Prostate gland (tissue), 2 donors: ENCODE data around the gene ZFHX3. TPM values are rescaled to one million over a fixed set of nuclear protein-coding genes. Genes with fewer than 3 reads are reported as not detected.

Source experiments
- DNase-seq: peaks from one replicate; pipeline ENCODE4 v3.0.0-alpha.2; 2019; ENCODE audit warnings: low spot score
- H3K27ac ChIP-seq, 2 donors: fragments of 200-600 bp; sonication (generic); 2 replicates each; pipeline ENCODE4 v1.5.1; 2017 to 2019
- H3K27me3 ChIP-seq: fragments of 200-600 bp; sonication (generic); replicated peaks from 2 replicates; pipeline ENCODE4 v1.5.1; 2019; ENCODE audit not compliant: insufficient read depth
- H3K36me3 ChIP-seq, 2 donors: fragments of 200-600 bp; sonication (generic); 1 replicate in 1 of 2; 2 replicates in 1 of 2; pipeline versions ENCODE4 v1.5.1 to v1.8.1; 2017 to 2019
- H3K4me1 ChIP-seq: fragments of 200-600 bp; sonication (generic); replicated peaks from 2 replicates; pipeline ENCODE4 v1.5.1; 2019
- H3K4me3 ChIP-seq, 2 donors: fragments of 200-600 bp; sonication (generic); 2 replicates each; pipeline ENCODE4 v1.5.1; 2017 to 2019
- H3K9me3 ChIP-seq: fragments of 200-600 bp; sonication (generic); 2 replicates; pipeline ENCODE4 v1.5.1; 2017
- CTCF ChIP-seq, 4 experiments: fragments of 200-600 bp in 2 of 4; fragments of 450-650 bp in 2 of 4; sonication (generic) in 2 of 4; IDR thresholded peaks; 1 replicate in 3 of 4; 2 replicates in 1 of 4; pipeline ENCODE4 v1.5.1; 2016 to 2019; ENCODE audit warnings: antibody characterized with exemption in 4 of 4, mild to moderate bottlenecking in 2 of 4, moderate library complexity in 2 of 4
- POLR2A ChIP-seq: fragments of 450-650 bp; IDR thresholded peaks from one replicate; pipeline ENCODE4 v1.6.1; 2016; ENCODE audit warnings: antibody characterized with exemption, mild to moderate bottlenecking
- POLR2AphosphoS5 ChIP-seq: sonication (generic); formaldehyde crosslinking; IDR thresholded peaks from one replicate; pipeline ENCODE4 v1.6.1; 2017; ENCODE audit warnings: antibody characterized with exemption
- WGBS: methylation state at CpG from one replicate; pipeline ENCODE4 v1.1.5; 2018; 5-methylcytosine and 5-hydroxymethylcytosine counted together
- intact Hi-C: fragments of 100-400 bp; cut with DNase I; formaldehyde crosslinking; loops from one replicate; pipeline ENCODE4 v1.14.2; 2022
- total RNA-seq, 2 donors: library from RNA; depleted of rRNA; stranded (reverse); fragments of >200 nt; gene quantifications; one replicate each; pipeline ENCODE4 v1.1.0, GENCODE V29; 2016

ZFHX3 gene
- total RNA-seq, 2 donors from 2014 or later, result 51.1 to 53.9 TPM

- Histone ChIP-seq H3K9me3 (no peaks in the 10 kb centered on the region), H3K36me3 (no peaks in the 10 kb centered on the region), H3K4me1 (peaks cover 25% of the 10 kb centered on the region), H3K4me3 (no peak overlapping the region), H3K27ac (peak overlapping the region; percentile 65 to 70), H3K27me3 (no peaks in the 10 kb centered on the region)
- TF ChIP-seq CTCF (IDR thresholded peaks at IDR 0.05), result no peak
- TF ChIP-seq POLR2AphosphoS5, result no peak
- no peak for TF ChIP-seq POLR2A
- WGBS, result 49% methylated on average over 5 of the region's 5 CpGs
- intact Hi-C loops, result no loop called here
- DNase-seq, result no peak
Observed at GRCh38 chr16:73017321-73017720, 30.6 kb downstream of the ZFHX3 start.

- WGBS, result 44% methylated on average over 2 of the region's 2 CpGs
- H3K4me3 ChIP-seq, result no peak overlapping the region
- H3K27me3 ChIP-seq, result no peaks in the 10 kb centered on the region
- H3K9me3 ChIP-seq, result no peaks in the 10 kb centered on the region
- intact Hi-C loops, result no loop called here
- peak overlapping the region; percentile 65 to 70 for H3K27ac ChIP-seq
- no peak for DNase-seq
- H3K36me3 ChIP-seq, result no peaks in the 10 kb centered on the region
- peaks cover 25% of the 10 kb centered on the region for H3K4me1 ChIP-seq
- no peak for TF ChIP-seq POLR2AphosphoS5
- TF ChIP-seq CTCF (IDR thresholded peaks at IDR 0.05), result no peak
- no peak for TF ChIP-seq POLR2A
Observed at GRCh38 chr16:73016488-73016830, 31.5 kb downstream of the ZFHX3 start.

DNA sequence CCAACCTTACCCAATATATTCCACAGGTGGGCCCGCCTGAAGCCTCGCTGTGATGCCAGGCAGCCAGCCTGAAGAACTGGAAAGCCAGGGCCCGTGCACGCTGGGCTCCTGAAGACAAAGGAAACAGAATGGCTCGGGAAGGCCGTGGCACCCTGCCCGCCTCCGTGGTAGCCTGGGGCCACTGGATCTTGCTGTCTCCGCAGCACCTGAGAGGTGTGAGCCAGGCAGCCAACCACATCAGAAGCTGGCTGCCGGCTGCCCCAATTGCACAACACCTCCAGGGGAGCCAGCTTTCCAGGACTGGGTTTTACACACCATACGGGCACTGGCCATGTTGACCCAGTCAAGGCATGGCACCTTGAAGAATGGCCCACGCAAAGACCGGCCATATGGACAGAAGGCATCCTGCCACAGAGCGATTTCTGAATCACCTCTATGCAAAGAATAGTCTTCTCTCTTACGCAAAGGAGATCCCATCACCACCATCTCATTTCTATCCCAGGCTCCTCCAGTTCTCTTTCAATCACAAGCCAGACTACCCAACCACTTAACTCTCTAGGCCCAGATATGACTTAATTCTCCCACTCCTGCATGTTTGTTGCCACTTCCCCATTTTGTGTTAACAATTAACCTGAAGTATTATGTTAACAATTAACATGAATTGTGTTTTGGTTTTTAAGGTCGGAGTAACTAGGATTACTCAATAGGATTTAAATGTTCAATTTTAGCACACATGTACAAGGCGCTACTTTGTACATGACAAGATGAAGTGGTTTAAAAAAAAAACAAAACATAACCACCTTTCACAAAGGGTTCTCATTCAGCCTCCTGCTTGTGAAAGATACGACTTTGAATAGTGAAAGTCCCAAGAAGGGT lies 32.1 kb downstream of the ZFHX3 start:
- WGBS, result 53% methylated on average over 18 of the region's 18 CpGs
- TF ChIP-seq POLR2AphosphoS5, result peak; percentile 80
- no peak for TF ChIP-seq POLR2A
- H3K27ac ChIP-seq, result peak overlapping the region; percentile 65 to 70
- H3K4me1 ChIP-seq, result peaks cover 25% of the 10 kb centered on the region
- intact Hi-C loops, result no loop called here
- H3K9me3 ChIP-seq, result no peaks in the 10 kb centered on the region
- no peak overlapping the region for H3K4me3 ChIP-seq
- no peaks in the 10 kb centered on the region for H3K27me3 ChIP-seq
- no peaks in the 10 kb centered on the region for H3K36me3 ChIP-seq
- peak; percentile 97 for DNase-seq

- 98% methylated on average over 3 of the region's 3 CpGs for WGBS
- intact Hi-C loops, result no loop called here
- no peak for TF ChIP-seq POLR2A
- no peak for TF ChIP-seq CTCF (IDR thresholded peaks at IDR 0.05)
- TF ChIP-seq POLR2AphosphoS5, result no peak
Observed at GRCh38 chr16:73014768-73015167, 33.2 kb downstream of the ZFHX3 start.

DNA sequence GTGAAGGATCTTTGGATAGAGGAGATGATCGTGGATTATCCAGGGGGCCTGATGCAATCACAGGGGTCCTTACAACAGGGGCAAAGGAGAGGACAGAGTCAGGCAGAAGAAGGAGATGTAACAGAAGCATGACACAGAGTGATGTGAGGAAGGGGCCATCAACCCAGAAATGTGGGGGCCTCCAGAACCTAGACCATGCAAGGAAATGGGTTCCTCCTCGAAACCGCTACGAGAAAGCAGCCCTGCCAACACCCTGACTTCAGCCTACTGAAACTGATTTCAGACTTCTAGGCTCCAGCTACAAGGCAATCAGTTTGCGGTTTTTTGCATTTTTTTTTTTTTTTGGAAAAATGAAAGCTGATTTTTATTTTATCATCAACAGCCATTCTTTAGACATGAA lies 34.0 kb downstream of the ZFHX3 start:
- Histone ChIP-seq H3K27ac (no peak overlapping the region), H3K9me3 (no peaks in the 10 kb centered on the region), H3K36me3 (no peaks in the 10 kb centered on the region), H3K4me1 (peaks cover 20% of the 10 kb centered on the region), H3K4me3 (no peak overlapping the region), H3K27me3 (no peaks in the 10 kb centered on the region)
- WGBS, result 93% methylated on average over 5 of the region's 5 CpGs
- TF ChIP-seq POLR2AphosphoS5, result no peak
- TF ChIP-seq POLR2A, result no peak
- TF ChIP-seq CTCF (IDR thresholded peaks at IDR 0.05), result no peak
- intact Hi-C loops, result no loop called here
- DNase-seq, result no peak

More at GRCh38 chr16:73014768-73015167, 33.2 kb downstream of the ZFHX3 start:
- Histone ChIP-seq H3K4me3 (no peak overlapping the region), H3K27ac (peak overlapping the region; percentile 65 to 70), H3K4me1 (peaks cover 27% of the 10 kb centered on the region), H3K27me3 (no peaks in the 10 kb centered on the region), H3K9me3 (no peaks in the 10 kb centered on the region), H3K36me3 (no peaks in the 10 kb centered on the region)
- DNase-seq, result no peak
